Activated CD8-positive, alpha-beta memory T cell treated with anti-CD3 and anti-CD28 coated beads, Interleukin-2, amount 10 ng/mL, durations not matched to agents 7 days and 5 days (primary cell): ENCODE measurements around the gene CLGN. TPM values are rescaled to one million over a fixed set of nuclear protein-coding genes. Genes with fewer than 3 reads are reported as not detected.
"Not testable (repeated sequence)": the region's sequence is repeated elsewhere in the genome, so short reads cannot be mapped to it uniquely, and the experiment has no call there.

ENCODE experiments used
- ATAC-seq: fragments of 150-1000 bp; cut with Tn5 transposase; one replicate; pipeline ENCODE4 v1.10.0; 2021; ENCODE audit warnings: moderate library complexity
- CTCF ChIA-PET: fragments of 350-600 bp; sonication (Branson Sonifier 250); formaldehyde crosslinking; loops from one replicate; lab custom pipeline; 2021; ENCODE audit warnings: antibody characterized with exemption; lab: Charles Lee
- DNase-seq: peaks from one replicate; pipeline ENCODE4 v3.0.0-alpha.2; 2020
- H3K27ac Mint-ChIP-seq: one replicate; pipeline ENCODE4 v1.8.0; 2021; ENCODE audit warnings: mild to moderate bottlenecking, mixed read lengths
- H3K27me3 Mint-ChIP-seq: one replicate; pipeline ENCODE4 v1.8.0; 2021; ENCODE audit warnings: mixed read lengths
- H3K36me3 Mint-ChIP-seq: one replicate; pipeline ENCODE4 v1.8.0; 2021; ENCODE audit warnings: mild to moderate bottlenecking, mixed read lengths
- H3K4me1 Mint-ChIP-seq: one replicate; pipeline ENCODE4 v1.8.0; 2021; ENCODE audit warnings: mixed read lengths
- H3K4me3 Mint-ChIP-seq: one replicate; pipeline ENCODE4 v1.8.0; 2021; ENCODE audit warnings: mild to moderate bottlenecking, moderate library complexity, mixed read lengths
- H3K9me3 Mint-ChIP-seq: one replicate; pipeline ENCODE4 v1.8.0; 2022; ENCODE audit warnings: low read depth, mixed read lengths
- total RNA-seq, 2 experiments: library from RNA; stranded (reverse); gene quantifications; one replicate each; pipeline ENCODE4 v1.2.3, GENCODE V29; 2021

Gene CLGN, protein sequence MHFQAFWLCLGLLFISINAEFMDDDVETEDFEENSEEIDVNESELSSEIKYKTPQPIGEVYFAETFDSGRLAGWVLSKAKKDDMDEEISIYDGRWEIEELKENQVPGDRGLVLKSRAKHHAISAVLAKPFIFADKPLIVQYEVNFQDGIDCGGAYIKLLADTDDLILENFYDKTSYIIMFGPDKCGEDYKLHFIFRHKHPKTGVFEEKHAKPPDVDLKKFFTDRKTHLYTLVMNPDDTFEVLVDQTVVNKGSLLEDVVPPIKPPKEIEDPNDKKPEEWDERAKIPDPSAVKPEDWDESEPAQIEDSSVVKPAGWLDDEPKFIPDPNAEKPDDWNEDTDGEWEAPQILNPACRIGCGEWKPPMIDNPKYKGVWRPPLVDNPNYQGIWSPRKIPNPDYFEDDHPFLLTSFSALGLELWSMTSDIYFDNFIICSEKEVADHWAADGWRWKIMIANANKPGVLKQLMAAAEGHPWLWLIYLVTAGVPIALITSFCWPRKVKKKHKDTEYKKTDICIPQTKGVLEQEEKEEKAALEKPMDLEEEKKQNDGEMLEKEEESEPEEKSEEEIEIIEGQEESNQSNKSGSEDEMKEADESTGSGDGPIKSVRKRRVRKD
- total RNA-seq, result under 1 TPM in 1 of 2 experiments, not detected in 1; 0.15 TPM

DNA sequence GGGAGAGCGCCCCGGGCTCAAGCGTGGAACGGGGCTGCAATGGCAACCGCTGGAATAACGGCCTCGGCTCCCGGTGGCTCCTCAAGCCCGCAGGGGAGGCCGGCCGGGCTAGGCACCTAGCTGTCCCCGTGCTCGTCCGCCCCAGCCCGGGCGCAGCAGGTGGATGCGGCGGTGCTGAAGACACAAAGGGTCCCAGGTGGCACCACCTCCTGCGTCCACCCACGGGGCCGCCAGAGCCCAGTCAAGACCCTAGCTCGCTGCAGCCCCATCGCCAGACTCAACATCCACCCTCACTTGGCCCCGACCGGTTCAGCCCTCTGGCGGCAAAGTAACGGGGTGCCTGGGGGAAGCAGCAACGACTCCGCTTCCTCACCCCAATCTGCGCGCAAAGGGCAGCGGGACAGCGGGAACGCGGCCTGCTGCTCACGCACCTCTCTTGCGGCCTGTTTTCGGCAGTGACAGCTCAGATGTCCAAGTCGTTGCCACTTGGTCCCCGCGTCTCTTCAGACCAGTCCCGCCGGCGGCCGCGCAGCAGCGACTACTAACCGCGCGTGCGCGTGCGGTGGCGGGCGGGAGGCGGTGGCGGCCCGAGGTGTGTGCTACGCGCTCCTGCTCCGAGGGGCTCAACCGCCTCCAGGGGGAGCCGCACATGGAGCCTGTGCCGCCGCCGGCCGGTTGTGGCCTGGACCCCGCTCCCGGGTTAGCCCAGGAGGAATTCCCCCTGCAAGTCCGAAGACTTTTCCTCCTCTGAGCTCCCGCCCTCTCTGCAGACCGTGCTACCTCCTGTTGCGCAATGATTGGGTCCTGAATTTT, at the start of gene CLGN:
CLGN (minus strand) TSS at position 543 of the 813 bp plus-strand sequence. CDS start 14,570 bp downstream, outside the sequence.
- CTCF ChIA-PET, result interaction anchor here (0.8 to 1.8 kb wide), 6 partner anchors 23 to 97 kb away, joined by 3 to 5 read pairs (median 4); partner anchors contain the start of gene SCOC
- peaks cover 77% of the 10 kb centered on the region for H3K27me3 Mint-ChIP-seq
- H3K27ac Mint-ChIP-seq, result no peak within 1 kb of the TSS
- ATAC-seq (peak; percentile 89), DNase-seq (peak; percentile 60)
- peak within 1 kb of the TSS; percentile 72 for H3K4me3 Mint-ChIP-seq
- peaks cover 7% of the 10 kb centered on the region for H3K4me1 Mint-ChIP-seq
- H3K36me3 Mint-ChIP-seq, result no peaks in the 10 kb centered on the region
- H3K9me3 Mint-ChIP-seq, result no peaks in the 10 kb centered on the region

DNA sequence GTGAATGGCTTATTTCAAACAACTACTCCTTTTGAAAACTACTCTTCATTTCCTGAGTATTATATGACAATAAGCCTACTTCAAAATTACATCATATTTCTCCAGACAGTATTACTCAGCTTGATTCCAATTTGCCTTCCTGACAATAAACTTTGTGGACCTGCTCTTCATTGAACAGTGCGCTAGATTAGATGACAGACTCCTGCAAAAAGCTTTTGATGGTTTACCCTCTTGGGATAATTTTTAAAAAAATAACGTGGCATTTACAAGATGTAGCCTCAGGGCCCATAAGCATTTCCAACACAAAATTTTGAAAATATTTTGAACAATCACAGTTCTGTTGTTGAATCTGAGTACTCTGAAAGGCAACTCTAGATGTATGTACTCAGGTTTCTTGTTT, 44.7 kb upstream of the CLGN start:
- Mint-ChIP-seq H3K27ac (no peak overlapping the region), H3K27me3 (peaks cover 33% of the 10 kb centered on the region), H3K4me1 (no peaks in the 10 kb centered on the region)

DNA sequence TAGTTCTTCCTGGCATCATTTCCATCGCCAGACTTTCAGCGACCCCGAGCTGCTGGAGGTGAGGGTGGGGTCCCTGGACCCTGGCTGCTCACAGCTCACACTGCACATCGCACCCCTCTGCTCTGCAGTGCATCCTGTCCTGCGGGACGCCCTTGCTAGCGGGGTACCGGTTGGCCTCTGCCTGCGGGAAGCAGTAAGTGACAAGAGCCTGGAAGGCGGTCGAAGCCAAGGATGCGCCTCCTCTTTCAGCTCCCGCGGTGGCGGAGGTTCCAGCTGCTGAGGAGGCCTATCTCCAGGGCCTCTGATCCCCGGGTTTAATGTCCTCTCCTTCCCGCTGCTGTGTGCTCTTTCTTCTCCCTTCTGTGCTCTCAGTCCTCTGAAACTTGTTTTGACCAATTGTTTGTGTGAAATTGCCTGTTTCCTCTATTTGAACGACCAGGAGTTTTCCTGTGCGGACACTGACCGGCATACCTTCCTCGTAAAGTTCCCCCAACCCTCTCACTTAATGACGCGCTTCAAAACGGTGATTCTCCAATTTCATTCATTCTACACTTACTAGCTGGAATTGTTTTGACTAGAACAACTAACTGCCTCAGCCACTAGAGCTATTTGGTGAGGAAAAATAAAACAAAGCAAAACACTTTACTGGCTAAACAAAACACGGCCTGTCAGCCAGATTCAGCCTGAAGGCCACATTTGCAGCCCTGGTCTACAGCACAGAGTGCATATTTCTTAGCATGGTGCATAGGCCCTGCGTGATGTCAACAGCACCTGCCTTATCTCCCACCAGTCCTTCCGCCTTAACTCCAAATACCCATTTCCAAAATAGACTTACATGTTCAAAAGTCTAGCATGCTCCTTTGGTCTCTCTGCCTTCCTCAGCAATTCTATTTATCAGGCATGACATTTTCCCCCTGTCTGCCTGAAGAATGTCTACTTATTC, 42.6 kb upstream of the CLGN start:
- Mint-ChIP-seq H3K4me1 (no peaks in the 10 kb centered on the region), H3K4me3 (no peak overlapping the region), H3K27me3 (peaks cover 36% of the 10 kb centered on the region), H3K27ac (no peak overlapping the region), H3K36me3 (no peaks in the 10 kb centered on the region), H3K9me3 (no peaks in the 10 kb centered on the region)
- DNase-seq (no peak), ATAC-seq (no peak)
- CTCF ChIA-PET, result no interaction called here

More for the DNA sequence above, 44.7 kb upstream of the CLGN start:
- DNase-seq (no peak), ATAC-seq (no peak)
- no peak overlapping the region for H3K4me3 Mint-ChIP-seq
- H3K9me3 Mint-ChIP-seq, result no peaks in the 10 kb centered on the region
- H3K36me3 Mint-ChIP-seq, result no peaks in the 10 kb centered on the region
- CTCF ChIA-PET, result no interaction called here

DNA sequence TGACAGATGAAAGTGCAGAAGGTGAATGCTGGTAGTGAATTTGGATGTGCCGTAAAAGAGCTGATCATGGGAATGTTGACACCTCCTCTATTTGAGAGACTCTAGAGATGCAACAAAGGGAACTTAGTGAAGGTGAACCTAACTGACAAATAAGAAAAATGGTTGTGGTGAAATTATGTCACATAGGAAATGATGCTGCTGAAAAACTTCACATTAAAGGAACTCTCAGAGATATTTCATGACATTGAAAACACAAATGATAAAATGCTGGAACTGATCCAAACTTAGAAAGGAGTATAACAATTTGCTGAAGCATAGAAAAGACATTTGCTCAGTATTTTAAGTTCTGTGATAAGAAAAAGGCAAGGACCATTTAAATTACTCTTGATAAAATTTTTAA, 38.7 kb upstream of the CLGN start:
- ATAC-seq, result no peak
- DNase-seq, result no peak
- Mint-ChIP-seq H3K4me1 (no peaks in the 10 kb centered on the region), H3K9me3 (no peaks in the 10 kb centered on the region), H3K27ac (no peak overlapping the region), H3K27me3 (peaks cover 29% of the 10 kb centered on the region), H3K4me3 (no peak overlapping the region), H3K36me3 (no peaks in the 10 kb centered on the region)
- CTCF ChIA-PET, result no interaction called here

DNA sequence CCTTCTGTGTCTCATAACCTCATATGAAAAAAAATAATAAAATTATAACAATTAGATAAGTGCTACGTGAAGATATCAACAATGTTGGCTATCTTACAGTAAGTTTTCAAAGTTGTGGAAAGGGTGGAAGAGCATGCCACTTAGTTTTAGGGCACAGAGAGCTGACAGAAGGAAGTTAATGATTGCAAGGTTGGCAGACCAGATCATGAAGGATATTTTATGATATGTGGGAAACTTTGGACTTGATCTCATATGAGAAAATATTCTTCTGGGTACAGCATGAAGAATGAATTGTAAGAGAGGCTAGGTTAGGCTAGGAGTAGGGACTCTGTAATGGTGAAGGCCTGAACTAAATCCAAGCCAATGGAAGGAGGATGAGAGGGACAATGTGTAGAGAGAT, 36.2 kb upstream of the CLGN start:
- no peak for ATAC-seq

DNA sequence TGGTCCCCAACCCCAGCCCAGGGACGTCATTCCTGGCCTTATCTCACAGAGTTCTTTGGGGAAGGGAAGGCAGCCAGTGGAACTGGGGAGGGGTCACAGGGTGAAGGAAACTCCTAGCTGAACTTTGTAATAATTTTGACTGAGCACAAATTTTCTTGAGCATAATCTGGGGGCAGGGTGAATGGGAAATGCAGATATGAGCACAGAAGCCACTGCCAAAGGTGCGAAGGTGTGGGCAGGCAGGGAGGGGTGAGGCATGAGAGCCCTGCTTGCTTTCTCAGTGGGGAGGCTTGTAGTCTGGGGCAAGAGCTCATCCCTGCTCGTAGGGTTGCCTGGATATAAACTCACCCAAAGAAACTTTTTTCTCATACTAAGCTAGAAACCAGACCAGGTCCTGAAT, 35.7 kb upstream of the CLGN start:
- CTCF ChIA-PET, result no interaction called here

More for the DNA sequence above, 36.2 kb upstream of the CLGN start:
- CTCF ChIA-PET, result no interaction called here
- H3K4me3 Mint-ChIP-seq, result no peak overlapping the region
- peaks cover 21% of the 10 kb centered on the region for H3K27me3 Mint-ChIP-seq
- no peaks in the 10 kb centered on the region for H3K36me3 Mint-ChIP-seq
- no peaks in the 10 kb centered on the region for H3K9me3 Mint-ChIP-seq
- H3K27ac Mint-ChIP-seq, result no peak overlapping the region
- no peak for DNase-seq
- no peaks in the 10 kb centered on the region for H3K4me1 Mint-ChIP-seq

DNA sequence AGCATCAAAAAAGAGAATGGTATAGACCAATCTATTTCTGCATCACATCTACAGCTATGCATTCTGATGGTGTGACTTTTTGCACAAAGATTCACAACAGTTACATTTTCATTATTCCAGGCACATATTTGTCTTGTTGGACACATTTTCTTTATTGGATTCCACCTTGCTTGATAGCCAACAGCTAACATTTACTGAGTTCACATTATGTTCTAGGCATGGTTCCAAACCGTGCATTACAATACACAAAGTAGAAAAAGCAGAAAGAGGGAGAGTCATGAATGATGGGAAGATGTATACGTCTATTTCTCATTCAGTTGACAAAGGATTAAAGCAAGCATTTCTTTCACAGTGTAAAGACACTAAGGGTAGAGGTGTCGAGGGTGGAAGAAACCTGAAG, 22.9 kb upstream of the CLGN start:
- no peak overlapping the region for H3K27ac Mint-ChIP-seq
- no peak for ATAC-seq

More for the DNA sequence above, 35.7 kb upstream of the CLGN start:
- ATAC-seq, result no peak
- Mint-ChIP-seq H3K27ac (no peak overlapping the region), H3K27me3 (peaks cover 17% of the 10 kb centered on the region), H3K36me3 (no peaks in the 10 kb centered on the region), H3K9me3 (no peaks in the 10 kb centered on the region), H3K4me3 (no peak overlapping the region), H3K4me1 (no peaks in the 10 kb centered on the region)
- DNase-seq, result no peak

DNA sequence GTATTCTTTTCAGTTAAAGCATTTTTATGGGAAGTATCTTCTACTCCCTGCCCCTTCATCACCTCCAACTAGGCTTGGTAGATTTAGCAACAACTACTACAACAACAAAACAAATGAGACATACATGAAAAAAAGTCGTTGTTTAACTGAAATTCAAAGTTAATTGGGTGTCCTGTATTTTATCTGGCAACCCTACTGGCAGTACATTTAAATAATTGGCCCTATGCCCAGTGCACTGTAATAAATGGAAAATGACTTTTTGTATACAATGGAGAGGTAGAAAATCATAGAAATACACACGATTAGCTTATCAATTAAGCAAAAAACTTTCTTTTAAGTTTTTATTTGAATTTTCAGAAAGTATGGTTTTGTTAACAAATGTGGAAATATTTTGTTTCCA, 21.4 kb upstream of the CLGN start:
- Mint-ChIP-seq H3K9me3 (no peaks in the 10 kb centered on the region), H3K4me3 (no peak overlapping the region), H3K36me3 (no peaks in the 10 kb centered on the region), H3K27ac (no peak overlapping the region), H3K27me3 (peaks cover 54% of the 10 kb centered on the region), H3K4me1 (no peaks in the 10 kb centered on the region)
- DNase-seq (no peak), ATAC-seq (no peak)
- CTCF ChIA-PET, result no interaction called here

More for the DNA sequence above, 22.9 kb upstream of the CLGN start:
- no peaks in the 10 kb centered on the region for H3K9me3 Mint-ChIP-seq
- H3K27me3 Mint-ChIP-seq, result peaks cover 60% of the 10 kb centered on the region
- DNase-seq, result no peak
- no peaks in the 10 kb centered on the region for H3K36me3 Mint-ChIP-seq
- H3K4me3 Mint-ChIP-seq, result no peak overlapping the region
- no peaks in the 10 kb centered on the region for H3K4me1 Mint-ChIP-seq
- CTCF ChIA-PET, result no interaction called here

DNA sequence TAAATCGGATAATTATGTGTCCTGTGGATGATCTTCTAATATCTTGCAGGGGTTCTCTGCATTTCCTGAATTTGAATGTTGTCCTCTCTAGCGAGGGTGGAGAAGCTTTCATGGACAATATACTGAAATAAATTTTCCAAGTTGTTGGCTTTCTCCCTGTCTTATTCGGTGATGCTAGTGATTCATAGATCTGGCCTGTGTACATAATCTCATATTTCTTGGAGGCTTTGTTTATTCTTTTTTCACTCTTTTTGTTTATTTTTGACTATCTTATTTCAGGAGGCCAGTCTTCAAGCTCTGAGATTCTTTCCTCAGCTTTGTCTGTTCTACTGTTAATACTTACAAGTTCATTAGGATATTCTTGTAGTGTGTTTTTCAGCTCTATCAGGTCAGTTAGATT, 20.7 kb upstream of the CLGN start:
- Mint-ChIP-seq H3K4me1 (no peaks in the 10 kb centered on the region), H3K4me3 (no peak overlapping the region), H3K9me3 (no peaks in the 10 kb centered on the region), H3K27ac (no peak overlapping the region), H3K27me3 (peaks cover 50% of the 10 kb centered on the region), H3K36me3 (no peaks in the 10 kb centered on the region)
- DNase-seq (no peak), ATAC-seq (no peak)
- CTCF ChIA-PET, result no interaction called here

DNA sequence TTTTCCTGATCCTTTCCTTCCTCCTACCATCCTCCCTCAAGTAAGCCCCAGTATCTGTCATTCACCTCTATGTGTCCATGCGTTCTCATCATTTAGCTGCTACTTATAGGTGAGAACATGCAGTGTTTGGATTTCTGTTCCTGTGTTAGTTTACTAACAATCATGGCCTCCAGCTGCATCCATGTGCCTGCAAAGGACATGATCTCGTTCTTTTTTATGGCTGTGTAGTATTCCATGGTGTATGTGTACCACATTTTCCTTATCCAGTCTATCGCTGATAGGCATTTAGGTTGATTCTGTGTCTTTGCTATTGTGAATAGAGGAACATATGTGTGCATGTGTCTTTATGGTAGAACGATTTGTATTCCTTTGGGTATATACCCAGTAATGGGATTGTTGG, 16.9 kb upstream of the CLGN start:
- H3K4me1 Mint-ChIP-seq, DNase-seq, H3K36me3 Mint-ChIP-seq, H3K4me3 Mint-ChIP-seq, H3K27ac Mint-ChIP-seq, CTCF ChIA-PET, H3K9me3 Mint-ChIP-seq, ATAC-seq: not testable (repeated sequence)
- peaks cover 40% of the 10 kb centered on the region for H3K27me3 Mint-ChIP-seq

DNA sequence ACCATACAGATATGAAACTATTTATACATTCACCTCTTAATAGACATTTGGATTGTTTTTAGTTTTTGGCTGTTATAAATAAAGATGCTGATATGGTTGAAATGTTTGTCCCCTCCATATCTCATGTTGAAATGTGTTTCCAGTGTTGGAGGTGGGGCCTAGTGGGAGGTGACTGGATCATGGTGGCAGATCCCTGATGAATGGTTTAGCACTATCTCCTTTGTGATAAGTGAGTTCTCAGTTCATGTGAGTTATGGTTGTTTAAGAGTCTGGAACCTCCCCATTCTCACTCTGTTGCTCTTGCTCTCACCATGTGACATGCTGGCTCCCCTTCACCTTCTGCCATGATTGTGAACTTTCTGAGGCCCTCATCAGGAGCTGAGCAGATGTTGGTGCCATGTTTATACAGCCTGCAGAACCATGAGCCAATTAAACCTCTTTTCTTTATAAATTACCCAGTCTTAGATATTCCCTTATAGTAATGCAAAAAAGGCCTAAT, 12.2 kb upstream of the CLGN start:
- Mint-ChIP-seq H3K4me3 (no peak overlapping the region), H3K36me3 (no peaks in the 10 kb centered on the region), H3K27me3 (peaks cover 22% of the 10 kb centered on the region), H3K4me1 (no peaks in the 10 kb centered on the region), H3K27ac (no peak overlapping the region), H3K9me3 (no peaks in the 10 kb centered on the region)
- ATAC-seq (no peak), DNase-seq (no peak)
- CTCF ChIA-PET, result no interaction called here

DNA sequence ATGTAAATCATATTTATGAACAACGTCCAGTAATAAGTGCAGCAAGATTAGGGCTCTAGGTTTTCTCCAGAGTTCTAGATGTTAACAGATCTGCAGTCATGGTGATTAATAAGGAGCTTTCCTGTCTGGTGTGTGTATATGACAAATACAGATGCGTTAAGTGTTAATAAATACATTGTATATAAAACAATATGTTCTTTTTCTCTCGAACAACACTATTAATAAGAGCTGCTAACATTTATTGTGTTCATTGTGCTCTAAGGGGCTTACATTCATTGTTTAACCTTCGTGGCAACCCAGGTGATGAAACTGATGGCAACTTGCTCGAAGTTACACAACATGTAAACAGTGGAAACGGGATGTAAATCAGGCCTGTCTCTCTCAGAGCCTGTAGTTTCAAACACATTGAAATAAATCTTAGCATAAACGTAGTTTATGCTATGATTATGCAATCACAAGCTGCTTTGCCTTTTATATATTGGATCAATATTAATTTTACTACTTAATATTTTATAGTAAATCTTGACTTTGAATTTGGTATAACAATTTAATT, 547 bp upstream of the CLGN start:
- ATAC-seq, result no peak
- H3K27ac Mint-ChIP-seq, result no peak overlapping the region
- H3K36me3 Mint-ChIP-seq, result no peaks in the 10 kb centered on the region
- H3K4me3 Mint-ChIP-seq, result peak overlapping the region; percentile 72
- H3K27me3 Mint-ChIP-seq, result peaks cover 73% of the 10 kb centered on the region
- CTCF ChIA-PET, result interaction anchor here (0.8 to 1.8 kb wide), 3 partner anchors 49 to 98 kb away, joined by 3 to 5 read pairs (median 3); no protein-coding TSS in a partner anchor
- H3K9me3 Mint-ChIP-seq, result no peaks in the 10 kb centered on the region
- peaks cover 7% of the 10 kb centered on the region for H3K4me1 Mint-ChIP-seq
- no peak for DNase-seq
